SU-DHL-6 (cell line): ENCODE results near the gene APOB.

Source experiments
- H2AFZ ChIP-seq: fragments of 200-600 bp; sonication (generic); 2 replicates; pipeline ENCODE4 v1.6.1; 2014; ENCODE audit warnings: low read depth, mild to moderate bottlenecking, moderate library complexity, mixed read lengths, antibody characterized with exemption, low read length; ENCODE audit not compliant: severe bottlenecking
- H3F3A ChIP-seq: fragments of 200-600 bp; shearing (Covaris generic); 2 replicates; pipeline ENCODE4 v1.6.0; 2016; ENCODE audit warnings: antibody characterized with exemption, mild to moderate bottlenecking; ENCODE audit not compliant: insufficient read depth
- H3K27ac ChIP-seq: fragments of 200-600 bp; sonication (generic); 2 replicates; pipeline ENCODE4 v1.5.1; 2016; ENCODE audit warnings: low read depth, mild to moderate bottlenecking, low read length, moderate library complexity, mixed read lengths
- H3K27me3 ChIP-seq: fragments of 200-600 bp; sonication (generic), shearing (Covaris generic); 2 replicates; pipeline ENCODE4 v1.6.0; 2014; ENCODE audit warnings: mild to moderate bottlenecking, low read length
- H3K36me3 ChIP-seq: fragments of 200-600 bp; sonication (generic); 2 replicates; pipeline ENCODE4 v1.6.1; 2014; ENCODE audit warnings: mild to moderate bottlenecking, low read length, mixed read lengths
- H3K4me2 ChIP-seq: fragments of 300-600, 200-600 bp; shearing (Covaris generic), sonication (generic); 2 replicates; pipeline ENCODE4 v1.6.0; 2014; ENCODE audit warnings: low read length, low read depth, mild to moderate bottlenecking; ENCODE audit not compliant: poor library complexity, severe bottlenecking
- H3K4me3 ChIP-seq: fragments of 200-600 bp; sonication (generic); 2 replicates; pipeline ENCODE4 v1.5.1; 2014; ENCODE audit warnings: antibody characterized with exemption, low read length, mild to moderate bottlenecking, mixed read lengths; ENCODE audit not compliant: insufficient read depth, poor library complexity, severe bottlenecking
- H3K79me2 ChIP-seq: fragments of 200-600 bp; sonication (generic); 2 replicates; pipeline ENCODE4 v1.6.1; 2014; ENCODE audit warnings: mild to moderate bottlenecking, low read length, moderate library complexity; ENCODE audit not compliant: insufficient read depth
- H3K9ac ChIP-seq: fragments of 200-600 bp; sonication (generic); 2 replicates; pipeline ENCODE4 v1.7.0; 2014; ENCODE audit warnings: mild to moderate bottlenecking, low read length
- H3K9me2 ChIP-seq: fragments of 200-600 bp; sonication (generic); replicated peaks from 2 replicates; pipeline ENCODE4 v1.6.1; 2014; ENCODE audit warnings: low read length; ENCODE audit not compliant: insufficient read depth
- H3K9me3 ChIP-seq: fragments of 200-600 bp; sonication (generic); 2 replicates; pipeline ENCODE4 v1.6.1; 2014; ENCODE audit warnings: low read length, mixed read lengths; ENCODE audit not compliant: insufficient read depth
- H4K20me1 ChIP-seq: fragments of 200-600 bp; sonication (generic); 2 replicates; pipeline ENCODE4 v1.6.1; 2014; ENCODE audit warnings: low read depth, mild to moderate bottlenecking, antibody characterized with exemption, low read length, moderate library complexity, mixed read lengths
- CTCF ChIP-seq: fragments of 200-600 bp; sonication (generic); IDR thresholded peaks from one replicate; pipeline ENCODE4 v1.5.1; 2017; ENCODE audit warnings: antibody characterized with exemption, mild to moderate bottlenecking, low read length, moderate library complexity; ENCODE audit not compliant: insufficient read depth, poor library complexity, severe bottlenecking
- EZH2phosphoT487 ChIP-seq: fragments of 200-600 bp; sonication (generic), shearing (Covaris generic); conservative IDR thresholded peaks from 2 replicates; pipeline ENCODE4 v1.6.1; 2018; ENCODE audit warnings: mild to moderate bottlenecking, antibody characterized with exemption, low read length, moderate library complexity, mixed read lengths

APOB gene

GRCh38 chr2:20989404-20989803, 54.5 kb downstream of the APOB start:
- no peak for TF ChIP-seq CTCF
- TF ChIP-seq EZH2phosphoT487 = no peak
- Histone ChIP-seq H3K4me3 (no peak overlapping the region), H2AFZ (no peak overlapping the region), H3K27me3 (no peaks in the 10 kb centered on the region), H3K9me2 (no peaks in the 10 kb centered on the region), H3F3A (no peaks in the 10 kb centered on the region), H3K27ac (no peak overlapping the region), H3K79me2 (no peaks in the 10 kb centered on the region), H3K9ac (no peak overlapping the region), H4K20me1 (no peaks in the 10 kb centered on the region), H3K4me2 (no peak overlapping the region), H3K9me3 (no peaks in the 10 kb centered on the region), H3K36me3 (no peaks in the 10 kb centered on the region)

GRCh38 chr2:20988905-20989304, 55.0 kb downstream of the APOB start:
- H4K20me1 ChIP-seq = no peaks in the 10 kb centered on the region

GRCh38 chr2:20986024-20986939, 57.6 kb downstream of the APOB start:
- H2AFZ ChIP-seq = no peak overlapping the region
- TF ChIP-seq CTCF = no peak
- TF ChIP-seq EZH2phosphoT487 = no peak

More at GRCh38 chr2:20988905-20989304, 55.0 kb downstream of the APOB start:
- no peak overlapping the region for H3K27ac ChIP-seq
- H3K9me2 ChIP-seq = no peaks in the 10 kb centered on the region
- TF ChIP-seq CTCF = no peak
- no peak overlapping the region for H3K9ac ChIP-seq
- H3K27me3 ChIP-seq = no peaks in the 10 kb centered on the region
- no peaks in the 10 kb centered on the region for H3K79me2 ChIP-seq
- no peak overlapping the region for H3K4me2 ChIP-seq
- H3K4me3 ChIP-seq = no peak overlapping the region
- H2AFZ ChIP-seq = no peak overlapping the region
- H3F3A ChIP-seq = no peaks in the 10 kb centered on the region
- H3K36me3 ChIP-seq = no peaks in the 10 kb centered on the region
- no peaks in the 10 kb centered on the region for H3K9me3 ChIP-seq

More at GRCh38 chr2:20986024-20986939, 57.6 kb downstream of the APOB start:
- H3K27me3 ChIP-seq = no peaks in the 10 kb centered on the region
- no peak overlapping the region for H3K9ac ChIP-seq
- H3K4me3 ChIP-seq = no peak overlapping the region
- no peak overlapping the region for H3K27ac ChIP-seq
- H3K4me2 ChIP-seq = no peak overlapping the region
- H4K20me1 ChIP-seq = no peaks in the 10 kb centered on the region
- no peaks in the 10 kb centered on the region for H3F3A ChIP-seq
- H3K9me2 ChIP-seq = no peaks in the 10 kb centered on the region
- H3K36me3 ChIP-seq = no peaks in the 10 kb centered on the region
- no peaks in the 10 kb centered on the region for H3K9me3 ChIP-seq
- no peaks in the 10 kb centered on the region for H3K79me2 ChIP-seq
